Keratinocyte (primary cell): ENCODE data around the gene SRD5A1. TPM values are rescaled to one million over a fixed set of nuclear protein-coding genes. Genes with fewer than 3 reads are reported as not detected.

Experiments
- DNase-seq: peaks from one replicate; pipeline ENCODE4 v3.0.0-alpha.2; 2011; ENCODE audit warnings: low read depth, missing footprints, low spot score
- FAIRE-seq: peaks from 2 replicates; lab custom pipeline; 2011; peaks lifted over from hg19 to GRCh38; lab: Jason Lieb, UNC
- H2AFZ ChIP-seq: 2 replicates; pipeline ENCODE4 v1.6.0; 2012; ENCODE audit warnings: low read length, control low read depth, inconsistent platforms; ENCODE audit not compliant: control insufficient read depth
- H3K27ac ChIP-seq: 2 replicates; pipeline ENCODE4 v1.5.1; 2011; ENCODE audit warnings: low read length; ENCODE audit not compliant: control insufficient read depth, insufficient read depth
- H3K27me3 ChIP-seq: 3 replicates; pipeline ENCODE4 v1.6.0; 2011; ENCODE audit warnings: low read length; ENCODE audit not compliant: control insufficient read depth, insufficient read depth; ENCODE audit errors: extremely low read depth
- H3K36me3 ChIP-seq, 2 experiments: 2 replicates in 1 of 2; 3 replicates in 1 of 2; pipeline ENCODE4 v1.5.1; 2011; ENCODE audit warnings: low read length in 2 of 2, mild to moderate bottlenecking in 1 of 2; ENCODE audit not compliant: control insufficient read depth in 2 of 2, insufficient read depth in 2 of 2; ENCODE audit errors: extremely low read depth in 1 of 2
- H3K4me1 ChIP-seq: 3 replicates; pipeline ENCODE4 v1.5.1; 2011; ENCODE audit warnings: low read length; ENCODE audit not compliant: control insufficient read depth, insufficient read depth; ENCODE audit errors: extremely low read depth
- H3K4me2 ChIP-seq: 3 replicates; pipeline ENCODE4 v1.6.0; 2011; ENCODE audit warnings: low read depth, low read length; ENCODE audit not compliant: control insufficient read depth, insufficient read depth; ENCODE audit errors: extremely low read depth
- H3K4me3 ChIP-seq, 3 experiments: fragments of 200-600 bp in 1 of 3; sonication (generic) in 1 of 3; 2 replicates in 2 of 3; 3 replicates in 1 of 3; pipeline ENCODE4 v1.5.1; 2011 to 2016; ENCODE audit warnings: low read length in 3 of 3, mild to moderate bottlenecking in 3 of 3, control low read depth in 2 of 3, inconsistent platforms in 1 of 3, low read depth in 1 of 3, mixed read lengths in 1 of 3, mixed run types in 1 of 3, moderate library complexity in 1 of 3; ENCODE audit not compliant: control insufficient read depth in 2 of 3, insufficient read depth in 2 of 3; ENCODE audit errors: extremely low read depth in 1 of 3
- H3K79me2 ChIP-seq: 2 replicates; pipeline ENCODE4 v1.6.0; 2012; ENCODE audit warnings: low read length; ENCODE audit not compliant: control insufficient read depth, insufficient read depth
- H3K9ac ChIP-seq: 3 replicates; pipeline ENCODE4 v1.6.0; 2011; ENCODE audit warnings: low read length; ENCODE audit not compliant: control insufficient read depth, insufficient read depth; ENCODE audit errors: extremely low read depth
- H3K9me1 ChIP-seq: 3 replicates; pipeline ENCODE4 v1.6.0; 2011; ENCODE audit warnings: low read length; ENCODE audit not compliant: control insufficient read depth, insufficient read depth; ENCODE audit errors: extremely low read depth
- H3K9me3 ChIP-seq: 2 replicates; pipeline ENCODE4 v1.5.1; 2012; ENCODE audit warnings: low read depth, low read length; ENCODE audit not compliant: control insufficient read depth
- H4K20me1 ChIP-seq: 3 replicates; pipeline ENCODE4 v1.6.0; 2011; ENCODE audit warnings: low read length; ENCODE audit not compliant: control insufficient read depth, insufficient read depth; ENCODE audit errors: extremely low read depth
- CTCF ChIP-seq, 3 experiments: IDR thresholded peaks in 1 of 3; conservative IDR thresholded peaks in 1 of 3; optimal IDR thresholded peaks in 1 of 3; 2 replicates in 2 of 3; 3 replicates in 1 of 3; pipeline versions ENCODE3 to v1.5.1; 2011; ENCODE audit warnings: low read length in 3 of 3, mild to moderate bottlenecking in 3 of 3, moderate library complexity in 2 of 3, control low read depth in 1 of 3, inconsistent platforms in 1 of 3; ENCODE audit not compliant: insufficient read depth in 2 of 3; ENCODE audit errors: extremely low read depth in 1 of 3
- EZH2 ChIP-seq: IDR thresholded peaks from one replicate; pipeline ENCODE4 v1.6.1; 2012; ENCODE audit warnings: inconsistent platforms, mild to moderate bottlenecking, low read length, moderate library complexity
- dilution Hi-C: fragments of 300-500 bp; cut with MboI; formaldehyde crosslinking; loops from one replicate; pipeline ENCODE4 v1.7.0; 2020; ENCODE audit warnings: low sequenced_read_pairs; ENCODE audit not compliant: extremely low pct_ligation_motif_present
- polyA plus RNA-seq, 5 experiments: library from polyadenylated mRNA; depleted of rRNA in 3 of 5; stranded (reverse) in 3 of 5; stranded (forward) in 1 of 5; unstranded in 1 of 5; fragments of >200 nt; gene quantifications; 1 replicate in 1 of 5; 2 replicates in 3 of 5; 3 replicates in 1 of 5; pipeline versions ENCODE4 v1.2.1 to v1.2.3, GENCODE V29; 2011 to 2012; ENCODE audit warnings: missing spikeins in 2 of 5, low read depth in 1 of 5, low replicate concordance in 1 of 5

Gene SRD5A1
- polyA plus RNA-seq, 1 donor (not counting 4 experiments of a cell fraction or from before 2014, with no cell fraction given), result 35.4 TPM

DNA sequence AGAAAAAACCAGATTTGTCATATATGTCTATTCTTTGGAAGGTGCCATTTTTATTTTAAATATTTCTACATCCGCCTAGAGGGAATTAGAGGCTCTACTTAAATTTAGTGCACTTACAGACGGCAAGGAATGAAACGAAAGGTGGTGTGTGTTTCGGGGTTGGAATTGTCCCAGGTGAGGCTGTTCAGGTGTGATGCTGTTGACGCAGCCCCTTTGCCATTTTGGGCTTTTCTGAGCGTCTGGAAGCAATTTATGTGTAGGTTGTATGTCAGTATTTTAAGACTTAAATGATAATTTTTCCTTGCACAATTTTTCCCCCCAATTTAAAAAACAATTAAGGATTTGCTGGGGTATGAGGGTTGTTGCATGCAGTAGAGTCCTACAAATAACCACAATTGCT, 82.0 kb downstream of the SRD5A1 start:
- peak overlapping the region; percentile 65 for H3K9ac ChIP-seq
- dilution Hi-C loops, result no loop called here
- H3K27ac ChIP-seq, result no peak overlapping the region
- peaks cover 31% of the 10 kb centered on the region for H4K20me1 ChIP-seq
- no peak overlapping the region for H2AFZ ChIP-seq
- peaks cover 62% of the 10 kb centered on the region for H3K79me2 ChIP-seq
- H3K36me3 ChIP-seq, result peaks cover 4 to 13% of the 10 kb centered on the region in 2 experiments
- FAIRE-seq, result no peak
- H3K4me3 ChIP-seq, result peak overlapping the region; percentile 54 to 71 (median 66)
- no peaks in the 10 kb centered on the region for H3K27me3 ChIP-seq
- no peak for DNase-seq
- TF ChIP-seq CTCF (optimal IDR thresholded peaks at IDR 0.05 in 1 of 3, IDR thresholded peaks at IDR 0.05 in 1 of 3, conservative IDR thresholded peaks at IDR 0.05 in 1 of 3; ENCODE audit: extremely low read depth in 1 of 3, insufficient read depth in 2 of 3, low read length in 3 of 3) (no peak), EZH2 (no peak)
- H3K9me3 ChIP-seq, result no peaks in the 10 kb centered on the region
- H3K4me1 ChIP-seq, result peaks cover 17% of the 10 kb centered on the region
- peak overlapping the region; percentile 86 for H3K4me2 ChIP-seq
- peaks cover 3% of the 10 kb centered on the region for H3K9me1 ChIP-seq

- H2AFZ ChIP-seq, result no peak overlapping the region
- peaks cover 3% of the 10 kb centered on the region for H3K9me1 ChIP-seq
- TF ChIP-seq EZH2 (no peak), CTCF (optimal IDR thresholded peaks at IDR 0.05 in 1 of 3, IDR thresholded peaks at IDR 0.05 in 1 of 3, conservative IDR thresholded peaks at IDR 0.05 in 1 of 3; ENCODE audit: extremely low read depth in 1 of 3, insufficient read depth in 2 of 3, low read length in 3 of 3) (no peak)
- H3K27ac ChIP-seq, result no peak overlapping the region
- H3K36me3 ChIP-seq, result peaks cover 4 to 13% of the 10 kb centered on the region in 2 experiments
- H3K9ac ChIP-seq, result peak overlapping the region; percentile 65
- peaks cover 36% of the 10 kb centered on the region for H4K20me1 ChIP-seq
- peak overlapping the region; percentile 86 for H3K4me2 ChIP-seq
- dilution Hi-C loops, result no loop called here
- no peak for FAIRE-seq
- H3K79me2 ChIP-seq, result peaks cover 69% of the 10 kb centered on the region
- no peaks in the 10 kb centered on the region for H3K27me3 ChIP-seq
- H3K9me3 ChIP-seq, result no peaks in the 10 kb centered on the region
- H3K4me3 ChIP-seq, result peak overlapping the region; percentile 54 to 71 (median 66)
- no peak for DNase-seq
- peaks cover 17% of the 10 kb centered on the region for H3K4me1 ChIP-seq
Observed at GRCh38 chr5:6715758-6716628, 82.8 kb downstream of the SRD5A1 start.
